Endothelial cell (in vitro differentiated cells): ENCODE data around the gene ZNF580. TPM values are rescaled to one million over a fixed set of nuclear protein-coding genes. Genes with fewer than 3 reads are reported as not detected.
A peak's percentile ranks its signal among the peaks of the same experiment; 100 is the strongest.

Source experiments
- DNase-seq: peaks from one replicate; pipeline ENCODE4 v3.0.0; 2021; ENCODE audit warnings: low spot score
- H3K27ac Mint-ChIP-seq: one replicate; pipeline ENCODE4 v1.8.0; 2021; ENCODE audit warnings: mixed read lengths, inconsistent platforms; ENCODE audit not compliant: unreplicated experiment
- H3K27me3 Mint-ChIP-seq: one replicate; pipeline ENCODE4 v1.8.0; 2021; ENCODE audit warnings: mild to moderate bottlenecking, moderate library complexity, mixed read lengths, inconsistent platforms; ENCODE audit not compliant: unreplicated experiment
- H3K36me3 Mint-ChIP-seq: one replicate; pipeline ENCODE4 v1.8.0; 2021; ENCODE audit warnings: mild to moderate bottlenecking, low read depth, mixed read lengths, inconsistent platforms; ENCODE audit not compliant: unreplicated experiment
- H3K4me1 Mint-ChIP-seq: one replicate; pipeline ENCODE4 v1.8.0; 2021; ENCODE audit warnings: mild to moderate bottlenecking, mixed read lengths, inconsistent platforms; ENCODE audit not compliant: unreplicated experiment
- H3K4me3 Mint-ChIP-seq: one replicate; pipeline ENCODE4 v1.8.0; 2021; ENCODE audit warnings: mild to moderate bottlenecking, mixed read lengths, inconsistent platforms; ENCODE audit not compliant: unreplicated experiment
- H3K9me3 Mint-ChIP-seq: one replicate; pipeline ENCODE4 v1.8.0; 2021; ENCODE audit warnings: mixed read lengths, inconsistent platforms; ENCODE audit not compliant: unreplicated experiment
- total RNA-seq: library from RNA; stranded (reverse); fragmentation: NEBNext Ultra II Directional; extraction: Animal tissue kit (Norgen Biotek cat#: 25700); gene quantifications from one replicate; pipeline ENCODE4 v1.2.1, GENCODE V29; 2021; ENCODE audit not compliant: unreplicated experiment
- TF ChIP-seq, protein P1 (sequence below): fragments of 200-600 bp; sonication (generic); IDR thresholded peaks from one replicate; pipeline ENCODE4 v1.5.0; 2021; ENCODE audit warnings: antibody characterized with exemption; ENCODE audit not compliant: unreplicated experiment

The ZNF580 gene
- total RNA-seq, 1 donor from 2014 or later: 34.0 TPM

DNA sequence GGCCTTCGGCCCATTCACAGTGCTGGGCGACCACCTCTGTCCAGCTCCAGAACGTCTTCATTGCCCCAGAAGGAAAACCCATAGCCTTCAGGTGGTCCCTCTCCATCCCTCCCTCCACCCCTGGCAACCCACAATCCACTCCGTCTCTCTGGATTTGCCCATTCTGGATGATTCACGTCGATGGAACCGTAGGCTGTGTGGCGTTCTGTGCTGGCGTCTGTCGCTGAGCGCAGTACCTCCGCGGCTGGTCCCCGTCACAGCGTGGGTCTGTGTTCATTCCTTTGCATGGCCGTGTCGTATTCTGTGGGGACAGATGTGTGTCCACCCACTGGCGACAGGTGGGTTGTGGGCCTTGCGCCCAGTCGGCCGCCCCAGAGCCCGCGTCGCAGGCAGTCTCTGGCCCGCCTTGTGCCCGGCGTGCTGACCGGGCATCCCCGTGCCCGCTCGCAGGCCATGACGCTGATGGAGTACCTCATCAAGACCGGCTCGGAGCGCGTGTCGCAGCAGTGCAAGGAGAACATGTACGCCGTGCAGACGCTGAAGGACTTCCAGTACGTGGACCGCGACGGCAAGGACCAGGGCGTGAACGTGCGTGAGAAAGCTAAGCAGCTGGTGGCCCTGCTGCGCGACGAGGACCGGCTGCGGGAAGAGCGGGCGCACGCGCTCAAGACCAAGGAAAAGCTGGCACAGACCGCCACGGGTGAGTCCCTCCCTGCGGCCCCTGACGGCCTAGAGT, 44.3 kb downstream of the ZNF580 start:
- Mint-ChIP-seq H3K4me1 (peaks cover 4% of the 10 kb centered on the region), H3K27me3 (peaks cover 9% of the 10 kb centered on the region), H3K9me3 (no peaks in the 10 kb centered on the region), H3K27ac (peak overlapping the region; percentile 64), H3K36me3 (peaks cover 22% of the 10 kb centered on the region), H3K4me3 (no peak overlapping the region)
- TF ChIP-seq, protein P1, sequence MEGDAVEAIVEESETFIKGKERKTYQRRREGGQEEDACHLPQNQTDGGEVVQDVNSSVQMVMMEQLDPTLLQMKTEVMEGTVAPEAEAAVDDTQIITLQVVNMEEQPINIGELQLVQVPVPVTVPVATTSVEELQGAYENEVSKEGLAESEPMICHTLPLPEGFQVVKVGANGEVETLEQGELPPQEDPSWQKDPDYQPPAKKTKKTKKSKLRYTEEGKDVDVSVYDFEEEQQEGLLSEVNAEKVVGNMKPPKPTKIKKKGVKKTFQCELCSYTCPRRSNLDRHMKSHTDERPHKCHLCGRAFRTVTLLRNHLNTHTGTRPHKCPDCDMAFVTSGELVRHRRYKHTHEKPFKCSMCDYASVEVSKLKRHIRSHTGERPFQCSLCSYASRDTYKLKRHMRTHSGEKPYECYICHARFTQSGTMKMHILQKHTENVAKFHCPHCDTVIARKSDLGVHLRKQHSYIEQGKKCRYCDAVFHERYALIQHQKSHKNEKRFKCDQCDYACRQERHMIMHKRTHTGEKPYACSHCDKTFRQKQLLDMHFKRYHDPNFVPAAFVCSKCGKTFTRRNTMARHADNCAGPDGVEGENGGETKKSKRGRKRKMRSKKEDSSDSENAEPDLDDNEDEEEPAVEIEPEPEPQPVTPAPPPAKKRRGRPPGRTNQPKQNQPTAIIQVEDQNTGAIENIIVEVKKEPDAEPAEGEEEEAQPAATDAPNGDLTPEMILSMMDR: no peak
- DNase-seq: no peak

DNA sequence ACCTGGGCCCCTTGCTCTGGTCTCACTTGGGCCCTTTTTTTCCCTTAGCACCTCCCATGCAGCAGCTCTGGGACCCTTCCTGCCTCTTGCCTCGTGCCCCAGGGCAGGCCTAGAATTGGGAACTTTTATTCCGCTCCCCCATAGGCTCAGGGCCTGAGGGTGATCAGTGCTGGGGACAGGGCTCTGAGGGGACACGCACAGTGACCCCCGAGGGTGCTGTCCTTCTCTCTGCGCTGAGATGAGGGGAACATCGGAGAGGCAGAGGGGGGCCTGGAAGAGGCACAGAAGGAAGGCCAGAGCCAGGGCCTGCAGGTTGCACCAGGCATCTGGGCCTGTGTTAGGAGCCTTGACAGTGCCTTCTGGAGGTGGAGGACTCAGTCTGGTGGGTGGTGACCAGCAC, 45.0 kb downstream of the ZNF580 start:
- Mint-ChIP-seq H3K4me1 (peaks cover 3% of the 10 kb centered on the region), H3K27me3 (peaks cover 6% of the 10 kb centered on the region), H3K27ac (peak overlapping the region; percentile 18), H3K4me3 (no peak overlapping the region), H3K9me3 (no peaks in the 10 kb centered on the region), H3K36me3 (peaks cover 27% of the 10 kb centered on the region)
- TF ChIP-seq, protein P1: no peak
- DNase-seq: no peak

DNA sequence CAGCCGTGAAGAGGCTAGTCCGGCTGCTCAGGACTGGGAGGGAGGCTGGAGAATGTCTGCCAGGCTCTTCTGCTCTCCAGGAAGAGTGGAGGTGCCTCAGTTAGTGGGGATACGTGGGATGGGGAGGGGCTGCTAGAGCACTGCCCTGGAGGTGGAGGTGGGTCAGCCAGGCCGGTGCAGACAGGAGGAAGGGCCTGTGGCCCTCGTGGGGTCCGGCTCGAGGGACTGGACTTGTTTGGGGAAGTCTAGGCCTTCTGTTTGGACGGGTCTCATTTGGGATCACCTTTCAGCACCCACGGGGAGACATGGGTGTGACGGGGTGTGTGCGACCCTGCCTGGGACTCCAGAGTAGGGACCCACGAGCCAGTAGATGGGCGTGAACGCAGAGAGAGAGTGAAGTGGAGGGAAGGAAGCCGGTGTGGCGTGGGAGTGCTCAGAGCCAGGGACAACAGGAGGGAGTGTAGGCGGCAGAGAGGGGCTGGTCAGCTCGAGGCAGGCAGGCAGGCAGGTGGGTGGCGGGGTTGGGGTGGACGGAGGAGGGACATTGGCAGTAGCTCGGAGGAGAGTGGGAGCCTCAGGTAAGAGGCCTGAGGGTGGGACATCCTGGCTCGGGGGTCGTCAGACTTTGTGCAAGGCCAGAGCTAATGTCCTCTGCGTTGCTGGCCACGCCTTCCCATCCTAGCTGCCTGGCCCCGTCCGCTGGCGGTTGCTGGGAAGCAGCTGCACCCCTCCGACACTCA, 45.7 kb downstream of the ZNF580 start:
- Mint-ChIP-seq H3K9me3 (no peaks in the 10 kb centered on the region), H3K27ac (peak overlapping the region; percentile 18), H3K4me1 (peaks cover 2% of the 10 kb centered on the region), H3K4me3 (peak overlapping the region; percentile 15), H3K27me3 (peaks cover 6% of the 10 kb centered on the region), H3K36me3 (peaks cover 32% of the 10 kb centered on the region)
- TF ChIP-seq, protein P1: no peak
- DNase-seq: no peak

DNA sequence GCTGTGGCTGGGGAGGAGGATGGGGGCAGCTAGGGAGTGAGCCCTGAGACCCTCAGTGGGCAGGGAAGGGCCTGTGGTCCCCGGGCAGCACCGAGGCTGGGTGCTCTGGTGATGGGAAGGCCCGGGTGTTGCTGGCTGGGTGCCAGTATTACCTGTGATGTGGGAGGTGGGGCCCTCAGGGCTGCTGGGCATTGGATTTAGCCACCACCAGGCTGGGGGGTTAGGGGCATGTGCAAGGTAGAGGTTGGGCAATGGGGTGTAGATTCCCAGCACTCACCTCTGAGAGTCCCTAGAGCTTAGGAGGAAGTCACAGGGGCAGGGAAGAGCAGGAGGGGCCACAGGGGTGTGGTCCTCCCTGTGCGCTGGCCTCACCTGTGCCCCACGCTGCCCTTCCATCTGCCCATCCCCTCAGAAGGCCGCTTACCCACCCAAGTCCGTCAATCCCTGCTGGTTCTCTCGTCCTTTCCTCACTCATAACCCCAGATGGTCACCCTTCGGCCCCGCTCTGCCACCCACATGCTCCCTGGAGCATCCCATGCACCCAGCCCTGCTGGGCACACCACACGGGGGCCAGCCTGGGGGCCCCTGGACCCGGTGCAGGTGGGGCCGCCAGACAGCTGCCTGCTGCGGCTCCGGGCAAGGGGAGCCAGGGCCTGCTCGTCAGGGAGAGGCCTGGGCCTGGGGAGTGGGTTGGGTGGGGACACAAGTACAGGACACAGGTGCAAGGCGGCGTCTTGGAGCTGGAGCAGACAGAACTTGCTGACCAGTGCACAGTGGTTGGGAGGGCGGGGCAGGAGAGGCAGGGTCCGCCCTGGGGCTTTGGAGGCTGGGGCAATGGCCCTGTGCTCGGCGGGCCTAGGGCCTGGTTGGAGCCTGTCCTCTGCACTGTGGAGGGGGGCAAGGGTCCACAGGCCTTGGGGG, 46.7 kb downstream of the ZNF580 start:
- Mint-ChIP-seq H3K36me3 (peaks cover 32% of the 10 kb centered on the region), H3K27ac (no peak overlapping the region), H3K27me3 (peaks cover 6% of the 10 kb centered on the region), H3K9me3 (no peaks in the 10 kb centered on the region), H3K4me1 (peaks cover 2% of the 10 kb centered on the region), H3K4me3 (peak overlapping the region; percentile 15)
- no peak for DNase-seq
- TF ChIP-seq, protein P1: no peak
